Measurements from ENCODE around the gene PTK6.

The PTK6 gene

GRCh38 chr20:63544958-63545516 lies 7.9 kb upstream of the PTK6 start:
- Mint-ChIP-seq H3K4me1 (peaks cover 2% of the 10 kb centered on the region), H3K27ac (no peak overlapping the region), H3K9me3 (no peaks in the 10 kb centered on the region), H3K36me3 (ENCODE audit: low read depth) (no peaks in the 10 kb centered on the region), H3K4me3 (no peak overlapping the region), H3K27me3 (peaks cover 9% of the 10 kb centered on the region)
- no peak for ATAC-seq
- DNase-seq: no peak

GRCh38 chr20:63544241-63544957 lies 7.2 kb upstream of the PTK6 start:
- no peak overlapping the region for H3K4me3 Mint-ChIP-seq
- no peaks in the 10 kb centered on the region for H3K36me3 Mint-ChIP-seq (ENCODE audit: low read depth)
- DNase-seq: no peak
- H3K4me1 Mint-ChIP-seq: peaks cover 2% of the 10 kb centered on the region
- H3K27me3 Mint-ChIP-seq: peaks cover 7% of the 10 kb centered on the region
- H3K27ac Mint-ChIP-seq: no peak overlapping the region
- ATAC-seq: no peak
- no peaks in the 10 kb centered on the region for H3K9me3 Mint-ChIP-seq

GRCh38 chr20:63543733-63544132 lies 6.6 kb upstream of the PTK6 start:
- DNase-seq: no peak
- no peaks in the 10 kb centered on the region for H3K36me3 Mint-ChIP-seq (ENCODE audit: low read depth)
- H3K9me3 Mint-ChIP-seq: no peaks in the 10 kb centered on the region
- H3K27me3 Mint-ChIP-seq: peaks cover 4% of the 10 kb centered on the region
- no peak overlapping the region for H3K27ac Mint-ChIP-seq
- H3K4me3 Mint-ChIP-seq: no peak overlapping the region
- no peak for ATAC-seq
- peaks cover 2% of the 10 kb centered on the region for H3K4me1 Mint-ChIP-seq

- Mint-ChIP-seq H3K27ac (no peak overlapping the region), H3K27me3 (peaks cover 2% of the 10 kb centered on the region), H3K4me3 (no peak overlapping the region), H3K36me3 (ENCODE audit: low read depth) (no peaks in the 10 kb centered on the region), H3K4me1 (peaks cover 2% of the 10 kb centered on the region), H3K9me3 (no peaks in the 10 kb centered on the region)
- ATAC-seq (no peak), DNase-seq (no peak)
Measured at GRCh38 chr20:63543131-63543530, 6.0 kb upstream of the PTK6 start.

- H3K4me3 Mint-ChIP-seq: no peak overlapping the region
- ATAC-seq: no peak
- DNase-seq: no peak
- H3K27ac Mint-ChIP-seq: no peak overlapping the region
- peaks cover 4% of the 10 kb centered on the region for H3K4me1 Mint-ChIP-seq
- no peaks in the 10 kb centered on the region for H3K9me3 Mint-ChIP-seq
- H3K27me3 Mint-ChIP-seq: peaks cover 2% of the 10 kb centered on the region
- H3K36me3 Mint-ChIP-seq (ENCODE audit: low read depth): no peaks in the 10 kb centered on the region
Measured at GRCh38 chr20:63542696-63543095, 5.5 kb upstream of the PTK6 start.

- Mint-ChIP-seq H3K4me3 (no peak overlapping the region), H3K36me3 (ENCODE audit: low read depth) (no peaks in the 10 kb centered on the region), H3K27ac (no peak overlapping the region), H3K4me1 (peaks cover 7% of the 10 kb centered on the region), H3K9me3 (no peaks in the 10 kb centered on the region), H3K27me3 (peaks cover 2% of the 10 kb centered on the region)
- DNase-seq (no peak), ATAC-seq (no peak)
Measured at GRCh38 chr20:63542031-63542559, 4.9 kb upstream of the PTK6 start.

GRCh38 chr20:63541371-63541770 lies 4.2 kb upstream of the PTK6 start:
- peaks cover 10% of the 10 kb centered on the region for H3K4me1 Mint-ChIP-seq
- ATAC-seq (no peak), DNase-seq (no peak)
- no peak overlapping the region for H3K4me3 Mint-ChIP-seq
- no peaks in the 10 kb centered on the region for H3K9me3 Mint-ChIP-seq
- peaks cover 2% of the 10 kb centered on the region for H3K27me3 Mint-ChIP-seq
- H3K27ac Mint-ChIP-seq: no peak overlapping the region
- H3K36me3 Mint-ChIP-seq (ENCODE audit: low read depth): no peaks in the 10 kb centered on the region

- Mint-ChIP-seq H3K9me3 (no peaks in the 10 kb centered on the region), H3K4me1 (peaks cover 10% of the 10 kb centered on the region), H3K36me3 (ENCODE audit: low read depth) (no peaks in the 10 kb centered on the region), H3K27ac (no peak overlapping the region), H3K4me3 (no peak overlapping the region), H3K27me3 (peaks cover 2% of the 10 kb centered on the region)
- ATAC-seq (no peak), DNase-seq (peak; percentile 27)
Measured at GRCh38 chr20:63540417-63541186, 3.4 kb upstream of the PTK6 start.

GRCh38 chr20:63539441-63540370 lies 2.5 kb upstream of the PTK6 start:
- no peak overlapping the region for H3K27ac Mint-ChIP-seq
- peaks cover 2% of the 10 kb centered on the region for H3K27me3 Mint-ChIP-seq
- DNase-seq (no peak), ATAC-seq (no peak)
- no peaks in the 10 kb centered on the region for H3K36me3 Mint-ChIP-seq (ENCODE audit: low read depth)
- H3K4me3 Mint-ChIP-seq: no peak overlapping the region
- peaks cover 10% of the 10 kb centered on the region for H3K4me1 Mint-ChIP-seq
- no peaks in the 10 kb centered on the region for H3K9me3 Mint-ChIP-seq

- no peaks in the 10 kb centered on the region for H3K9me3 Mint-ChIP-seq
- no peaks in the 10 kb centered on the region for H3K36me3 Mint-ChIP-seq (ENCODE audit: low read depth)
- no peak overlapping the region for H3K4me3 Mint-ChIP-seq
- DNase-seq: no peak
- H3K27ac Mint-ChIP-seq: no peak overlapping the region
- ATAC-seq: no peak
- peaks cover 10% of the 10 kb centered on the region for H3K4me1 Mint-ChIP-seq
- peaks cover 2% of the 10 kb centered on the region for H3K27me3 Mint-ChIP-seq
Measured at GRCh38 chr20:63539092-63539430, 1.9 kb upstream of the PTK6 start.

- no peak for DNase-seq
- H3K36me3 Mint-ChIP-seq (ENCODE audit: low read depth): no peaks in the 10 kb centered on the region
- H3K27me3 Mint-ChIP-seq: no peaks in the 10 kb centered on the region
- H3K9me3 Mint-ChIP-seq: no peaks in the 10 kb centered on the region
- no peak overlapping the region for H3K27ac Mint-ChIP-seq
- H3K4me1 Mint-ChIP-seq: peaks cover 10% of the 10 kb centered on the region
- ATAC-seq: no peak
- H3K4me3 Mint-ChIP-seq: peak overlapping the region; percentile 24
Measured at GRCh38 chr20:63538204-63539091, 1.3 kb upstream of the PTK6 start.

- Mint-ChIP-seq H3K4me1 (peaks cover 10% of the 10 kb centered on the region), H3K9me3 (no peaks in the 10 kb centered on the region), H3K27ac (peak overlapping the region; percentile 62), H3K4me3 (peak overlapping the region; percentile 67), H3K27me3 (no peaks in the 10 kb centered on the region), H3K36me3 (ENCODE audit: low read depth) (no peaks in the 10 kb centered on the region)
- DNase-seq: peak; percentile 95
- peak; percentile 97 for ATAC-seq
Measured at GRCh38 chr20:63537525-63538203, 488 bp upstream of the PTK6 start.

All from activated naive CD8-positive, alpha-beta T cell treated with anti-CD3 and anti-CD28 coated beads, Interleukin-2, amount 50 U/mL, for 24 hours (primary cell).